ENCODE data around the gene WBP1.
"Not testable (repeated sequence)": the region's sequence is repeated elsewhere in the genome, so short reads cannot be mapped to it uniquely, and the experiment has no call there.

The WBP1 gene

DNA sequence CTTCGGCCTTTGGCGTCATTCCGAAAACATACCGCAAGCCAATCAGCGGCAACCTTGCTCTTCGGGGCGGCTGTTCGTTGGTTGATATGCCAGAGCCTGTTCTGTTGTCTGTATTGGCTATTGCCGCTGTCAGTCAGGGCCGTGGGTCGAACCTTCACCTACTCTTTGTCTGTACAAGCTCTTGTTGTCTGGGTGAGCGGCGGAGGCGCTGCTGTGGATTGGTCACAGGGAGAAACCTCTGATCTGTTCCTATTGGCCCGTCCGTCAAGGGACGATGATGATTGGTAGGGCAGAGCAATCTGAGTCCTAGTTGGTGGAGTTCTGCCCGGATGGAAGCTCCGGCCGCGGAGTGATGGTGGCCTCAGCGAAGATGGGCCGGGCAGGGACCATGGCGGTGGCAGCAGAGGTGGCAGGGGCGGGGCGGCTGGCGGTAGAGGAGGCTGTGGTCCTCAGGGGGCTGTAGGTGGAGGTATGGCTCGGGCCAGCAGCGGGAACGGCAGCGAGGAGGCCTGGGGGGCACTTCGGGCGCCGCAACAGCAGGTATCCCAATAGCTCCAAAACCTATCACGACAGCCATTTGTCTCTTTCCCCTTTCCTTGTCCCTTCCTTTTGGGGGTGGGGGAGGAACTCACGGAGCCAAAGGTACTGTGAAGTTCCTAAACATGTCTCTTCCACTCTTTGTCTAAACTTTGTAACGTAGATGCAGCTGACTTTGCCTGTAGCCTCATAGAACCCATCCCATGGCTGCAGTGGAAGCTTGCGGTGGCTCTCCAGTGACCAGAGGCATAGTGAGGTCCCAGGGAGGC, at the start of gene WBP1:
Gene WBP1 (plus strand): TSS at position 307 of the 806 bp plus-strand sequence. CDS start 165 bp downstream, at position 472.
- peak; percentile 98 for DNase-seq (ENCODE audit: low spot score)

DNA sequence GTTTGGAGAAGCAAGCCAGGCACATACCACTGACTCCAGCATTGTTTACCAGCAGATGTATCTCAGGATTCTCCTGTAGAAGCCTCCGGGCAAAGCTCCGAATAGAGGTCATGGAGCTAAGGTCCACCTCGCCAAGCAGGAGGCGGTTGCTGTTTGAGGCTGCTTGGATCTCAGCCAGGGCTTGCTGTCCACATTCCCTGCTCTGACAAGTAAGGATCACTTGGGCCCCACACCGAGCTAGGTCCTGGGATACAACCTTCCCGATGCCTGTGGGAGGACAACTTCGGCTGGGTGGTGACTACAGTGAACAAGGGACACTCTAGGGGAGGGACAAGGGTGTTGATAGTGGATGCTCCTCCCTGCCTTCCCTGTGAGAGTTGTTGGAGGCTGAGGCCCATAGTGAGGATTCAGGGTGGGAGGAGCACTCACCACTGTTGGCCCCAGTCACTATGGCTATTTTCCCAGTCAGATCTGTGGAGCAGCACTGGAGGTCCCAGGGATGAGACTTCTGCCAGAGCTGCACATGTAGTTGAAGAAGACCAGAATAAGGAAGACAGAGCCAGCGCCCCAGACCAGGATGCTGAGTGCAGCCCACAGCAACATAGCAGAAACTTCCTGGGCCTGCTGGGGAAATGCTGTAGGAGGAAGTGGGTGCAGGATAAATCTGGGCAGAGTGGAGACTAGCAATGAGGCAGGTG, 45.1 kb upstream of the WBP1 start:
- no peak for DNase-seq (ENCODE audit: low spot score)

DNA sequence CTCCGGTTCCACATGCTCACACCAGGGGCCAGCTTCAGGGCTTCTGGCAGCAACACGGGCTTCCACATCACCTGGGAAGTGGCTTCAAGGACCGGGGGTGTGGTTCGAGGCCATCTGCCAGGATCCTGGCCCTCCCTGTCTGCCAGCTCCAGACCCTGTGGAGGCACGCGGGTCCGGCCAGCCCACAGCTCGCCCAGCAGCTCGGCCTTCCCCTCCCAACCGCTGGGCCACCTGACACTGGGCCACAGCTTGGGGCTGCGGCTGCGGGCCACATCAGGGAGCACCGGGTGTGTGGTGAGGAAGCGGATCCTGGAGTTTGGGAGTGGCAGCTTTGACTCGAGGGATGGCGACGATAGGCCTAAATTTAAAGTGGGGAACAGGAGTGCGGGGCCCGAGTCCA, 43.8 kb upstream of the WBP1 start:
- DNase-seq (ENCODE audit: low spot score): no peak

DNA sequence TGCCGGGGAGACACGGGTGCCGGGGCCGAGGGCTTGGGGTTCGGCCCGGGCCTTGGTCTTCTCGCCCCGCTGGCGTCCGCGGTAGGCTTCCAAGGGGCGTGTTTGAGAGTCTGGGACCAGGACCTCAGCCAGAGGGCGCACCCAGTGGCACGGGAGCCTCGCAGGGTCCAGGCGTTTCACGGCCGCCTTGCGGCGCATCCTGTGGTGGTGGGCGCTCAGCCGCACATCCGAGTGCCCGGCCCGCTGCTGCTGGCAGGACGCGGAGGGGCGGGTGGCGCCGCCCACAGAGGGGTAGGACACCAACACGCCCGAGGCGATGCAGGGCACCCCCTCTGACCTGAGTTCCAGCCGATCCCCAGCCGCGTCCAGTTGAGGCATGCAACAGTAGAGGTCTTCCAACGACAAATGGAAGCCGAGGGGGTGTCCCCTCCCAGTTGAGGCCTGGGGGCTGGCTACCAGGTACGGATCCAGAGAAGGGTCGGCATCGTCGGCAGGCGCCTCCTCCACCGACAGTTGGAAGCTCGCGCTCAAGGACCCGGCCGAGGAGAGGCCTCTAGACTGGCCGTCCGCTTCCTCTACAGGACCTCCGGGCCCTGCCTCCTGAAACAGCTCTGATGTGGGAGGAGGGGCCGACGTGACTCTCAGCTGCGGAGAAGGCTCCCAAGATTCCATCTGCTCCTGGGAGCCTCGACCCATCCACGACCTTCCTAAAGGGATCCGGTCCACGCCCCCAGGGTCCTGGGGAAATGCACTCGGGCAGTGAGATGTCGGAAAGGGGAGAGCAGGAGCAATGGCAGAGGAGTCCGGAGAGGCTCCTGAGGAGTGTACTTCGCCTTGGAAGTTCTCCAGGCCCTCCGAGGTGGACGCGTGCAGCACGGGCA, 43.1 kb upstream of the WBP1 start:
- peak; percentile 59 for DNase-seq (ENCODE audit: low spot score)

DNA sequence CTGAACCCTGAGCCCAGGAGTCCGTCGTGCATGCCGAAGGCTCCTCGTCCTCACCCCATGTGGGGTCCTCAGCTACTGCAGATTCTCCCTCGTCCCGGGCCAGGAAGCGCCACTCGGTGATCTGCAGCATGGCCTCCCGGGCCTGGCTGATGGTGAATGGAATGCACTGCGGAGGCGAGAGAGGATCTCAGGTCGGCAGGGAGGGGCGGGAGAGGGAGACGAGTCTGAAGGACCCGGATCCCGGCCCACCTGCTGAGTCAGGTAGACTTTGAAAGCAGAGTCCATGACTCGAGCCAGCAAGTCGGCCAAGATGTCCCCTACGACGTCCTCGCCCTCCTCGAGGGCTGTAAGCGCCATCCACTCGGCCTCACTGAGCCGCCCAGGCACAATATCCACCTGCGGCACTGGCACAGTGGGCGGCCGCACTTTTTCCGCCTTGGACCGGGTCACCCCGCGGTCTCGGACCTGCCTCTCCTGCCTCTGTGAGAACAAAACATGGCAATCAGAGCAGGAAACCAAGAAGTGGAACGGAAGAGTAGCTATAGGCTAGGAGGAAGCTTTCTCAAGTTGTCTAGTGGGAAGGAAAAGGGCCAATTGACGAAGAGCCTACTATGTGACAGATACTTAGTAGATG, 42.4 kb upstream of the WBP1 start:
- no peak for DNase-seq (ENCODE audit: low spot score)

DNA sequence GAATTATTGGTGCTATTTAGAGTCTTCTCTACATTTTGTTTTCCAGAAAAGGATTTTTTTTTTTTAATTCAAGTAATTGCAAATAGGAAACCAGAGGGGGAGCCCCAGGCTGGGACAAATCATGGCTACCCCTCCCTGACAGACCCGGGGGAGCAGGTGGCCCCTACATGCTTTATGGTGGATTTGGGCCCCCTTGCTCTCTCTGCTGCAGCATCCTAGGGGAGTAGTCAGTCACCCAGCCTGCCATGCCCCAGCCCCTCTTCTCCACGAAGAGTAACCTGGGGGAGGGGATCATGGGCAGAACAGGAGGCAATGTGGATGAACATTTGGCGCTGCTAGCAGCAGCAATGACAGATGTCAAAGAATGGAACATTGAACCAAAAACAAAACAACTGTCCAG, 41.5 kb upstream of the WBP1 start:
- no peak for DNase-seq (ENCODE audit: low spot score)

DNA sequence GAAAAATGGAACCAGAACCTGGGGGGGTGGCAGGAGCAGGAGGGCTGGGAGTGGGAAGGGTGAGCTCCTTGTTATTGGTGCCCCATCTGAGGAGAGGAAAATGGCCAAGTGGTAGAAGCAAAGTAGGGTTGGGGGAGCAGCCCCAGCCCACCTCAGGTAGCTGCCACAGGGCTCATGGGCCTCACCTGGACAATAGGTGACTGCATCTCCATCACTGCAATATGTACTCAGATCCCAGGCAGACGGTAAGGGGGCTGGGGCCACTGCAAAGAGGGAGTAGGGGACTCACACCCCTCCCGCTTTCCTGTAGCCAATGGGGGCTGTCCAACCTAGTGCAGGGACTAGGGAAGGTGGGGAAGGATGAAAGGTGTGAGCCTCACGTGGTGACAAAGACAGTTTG, 41.0 kb upstream of the WBP1 start:
- DNase-seq (ENCODE audit: low spot score): no peak

DNA sequence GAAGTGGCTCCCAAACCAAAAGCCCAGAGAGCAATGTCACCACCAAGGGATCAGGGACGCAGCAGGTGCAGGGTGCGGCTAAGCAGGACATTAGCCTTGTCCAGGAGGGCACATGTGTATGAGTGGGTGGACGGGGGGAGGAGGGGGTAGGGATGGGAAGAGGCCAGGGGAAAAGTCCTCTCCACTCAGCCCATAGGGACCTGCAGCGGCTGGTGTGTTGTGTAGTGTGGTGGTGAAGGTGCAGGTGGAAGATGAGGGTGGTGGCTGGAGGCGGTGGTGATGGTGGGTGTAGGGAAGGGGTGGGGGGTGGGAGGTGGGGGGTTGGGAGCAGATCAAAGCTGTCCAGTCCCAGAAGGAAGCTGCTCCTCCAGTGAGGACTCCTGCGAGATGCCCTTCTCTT, 40.5 kb upstream of the WBP1 start:
- DNase-seq (ENCODE audit: low spot score): no peak

DNA sequence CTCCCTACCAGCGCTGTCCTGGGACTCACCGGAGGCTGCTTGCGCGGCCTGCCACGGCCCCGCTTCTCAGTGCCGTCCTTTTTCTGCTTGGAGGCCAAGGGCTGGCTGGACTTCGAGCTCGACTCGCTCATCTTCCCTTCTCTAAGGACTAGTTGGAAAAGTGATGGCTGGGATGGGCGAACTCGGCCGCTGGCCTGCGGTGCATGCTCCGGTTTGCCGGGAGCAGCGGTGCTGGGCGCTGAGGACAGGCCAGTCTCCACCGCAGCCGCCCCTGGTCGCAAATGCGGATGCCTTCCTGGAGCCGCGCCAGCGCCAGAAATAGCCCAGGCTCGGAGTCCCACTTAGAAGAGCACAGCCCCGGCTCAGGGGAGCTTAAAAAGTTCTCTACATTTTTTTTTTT, 39.9 kb upstream of the WBP1 start:
- DNase-seq (ENCODE audit: low spot score): no peak

DNA sequence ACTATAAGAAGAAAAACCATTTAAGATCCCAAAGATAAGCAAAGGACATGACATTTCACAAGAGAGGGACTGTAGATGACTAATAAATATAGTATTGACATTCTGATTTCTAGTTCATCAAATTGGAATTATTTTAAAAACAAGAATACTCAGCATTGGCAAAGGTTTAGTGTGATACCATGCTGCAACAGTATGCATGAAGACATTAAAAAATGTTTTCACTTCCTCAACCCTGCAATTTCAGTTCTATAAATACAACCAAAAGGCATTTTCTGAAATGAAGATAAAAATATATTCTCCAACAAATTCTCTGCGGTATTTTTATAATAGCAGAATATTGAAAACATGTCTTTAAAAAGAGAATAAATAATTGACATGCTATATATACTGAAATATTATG, 38.9 kb upstream of the WBP1 start:
- no peak for DNase-seq (ENCODE audit: low spot score)

DNA sequence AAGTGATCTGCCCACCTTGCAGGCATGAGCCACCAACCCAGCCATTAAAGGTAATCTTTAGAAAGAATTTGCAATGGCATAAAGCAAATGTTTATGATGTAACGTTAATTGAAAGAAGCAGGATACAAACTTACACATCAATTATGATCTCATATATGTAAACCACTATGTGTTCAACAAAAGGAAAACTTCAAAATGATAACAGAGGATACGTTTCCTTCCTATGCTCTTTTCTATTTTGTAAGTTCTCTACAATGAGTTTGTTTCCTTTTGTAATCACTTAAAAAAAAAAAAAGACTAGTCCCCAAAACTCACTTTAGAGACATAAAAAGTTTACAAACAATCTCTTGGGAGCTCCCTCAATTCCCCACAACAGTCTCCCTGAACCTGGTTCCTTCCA, 38.2 kb upstream of the WBP1 start:
- no peak for DNase-seq (ENCODE audit: low spot score)

DNA sequence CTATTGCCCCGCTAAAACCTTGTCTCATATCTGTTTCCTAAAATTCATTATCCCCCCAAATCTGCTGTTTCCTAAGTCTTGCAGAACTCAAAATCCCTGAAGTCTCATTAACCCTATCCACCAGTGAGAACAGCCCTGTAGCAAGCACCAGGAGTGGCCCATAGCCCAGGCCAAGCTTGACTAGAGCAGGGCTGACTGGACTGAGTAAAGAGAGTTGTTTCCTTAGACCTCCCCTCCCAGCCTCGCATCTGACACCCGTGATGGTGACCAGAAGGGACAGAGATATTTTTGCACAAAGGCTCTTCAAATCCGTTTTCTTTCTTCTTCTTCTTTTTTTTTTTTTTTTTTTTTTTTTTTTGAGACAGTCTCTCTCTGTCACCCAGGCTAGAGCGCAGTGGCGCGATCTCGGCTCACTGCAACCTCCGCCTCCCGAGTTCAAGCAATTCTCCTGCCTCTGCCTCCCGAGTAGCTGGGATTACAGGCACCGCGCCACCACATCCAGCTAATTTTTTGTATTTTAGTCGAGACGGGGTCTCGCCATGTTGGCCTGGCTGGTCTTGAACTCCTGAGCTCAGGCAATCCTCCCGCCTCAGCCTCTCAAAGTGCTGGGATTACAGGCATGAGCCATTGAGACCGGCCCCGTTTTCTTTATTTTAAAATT, 37.7 kb upstream of the WBP1 start:
- DNase-seq (ENCODE audit: low spot score): not testable (repeated sequence)

DNA sequence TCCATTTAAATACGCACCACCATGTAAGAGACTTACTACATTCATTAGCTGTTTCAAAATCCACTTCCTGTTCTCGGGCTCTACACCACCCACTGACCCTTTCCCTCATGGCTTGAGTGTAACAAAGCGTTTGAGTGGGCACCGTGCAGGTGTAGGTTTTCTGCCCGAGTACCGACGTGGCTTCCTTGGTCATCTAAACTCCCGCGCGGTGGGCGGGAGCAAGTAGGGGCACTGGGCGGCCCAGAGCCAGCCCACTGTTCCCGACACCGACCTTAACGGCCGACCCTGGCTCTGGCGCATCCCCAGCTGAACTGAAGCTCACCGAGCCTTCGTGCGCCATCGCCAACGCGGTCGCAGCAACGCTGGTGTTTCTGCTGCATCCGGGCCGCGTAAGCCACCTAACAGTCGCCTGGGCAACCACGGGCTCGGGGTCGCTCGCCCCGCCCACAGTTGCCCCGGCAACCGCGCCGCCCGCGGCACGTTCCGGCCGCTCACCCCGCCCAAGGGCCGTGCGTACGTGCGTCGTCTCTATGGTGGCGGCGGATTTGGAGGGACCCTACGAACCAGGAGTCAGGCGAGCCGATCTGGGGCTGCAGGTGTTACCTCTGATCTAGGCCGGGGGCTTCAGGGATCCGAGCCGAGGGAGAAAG, 36.9 kb upstream of the WBP1 start, which contains the start of the genes C2orf81 and WDR54:
Gene C2orf81 (minus strand): TSS at position 399 of the 650 bp plus-strand sequence. CDS start 59 bp downstream, at position 340.
Gene WDR54 (plus strand): TSS at position 510 of the 650 bp plus-strand sequence. CDS start 424 bp downstream, outside the sequence.
- DNase-seq (ENCODE audit: low spot score): peak; percentile 95

DNA sequence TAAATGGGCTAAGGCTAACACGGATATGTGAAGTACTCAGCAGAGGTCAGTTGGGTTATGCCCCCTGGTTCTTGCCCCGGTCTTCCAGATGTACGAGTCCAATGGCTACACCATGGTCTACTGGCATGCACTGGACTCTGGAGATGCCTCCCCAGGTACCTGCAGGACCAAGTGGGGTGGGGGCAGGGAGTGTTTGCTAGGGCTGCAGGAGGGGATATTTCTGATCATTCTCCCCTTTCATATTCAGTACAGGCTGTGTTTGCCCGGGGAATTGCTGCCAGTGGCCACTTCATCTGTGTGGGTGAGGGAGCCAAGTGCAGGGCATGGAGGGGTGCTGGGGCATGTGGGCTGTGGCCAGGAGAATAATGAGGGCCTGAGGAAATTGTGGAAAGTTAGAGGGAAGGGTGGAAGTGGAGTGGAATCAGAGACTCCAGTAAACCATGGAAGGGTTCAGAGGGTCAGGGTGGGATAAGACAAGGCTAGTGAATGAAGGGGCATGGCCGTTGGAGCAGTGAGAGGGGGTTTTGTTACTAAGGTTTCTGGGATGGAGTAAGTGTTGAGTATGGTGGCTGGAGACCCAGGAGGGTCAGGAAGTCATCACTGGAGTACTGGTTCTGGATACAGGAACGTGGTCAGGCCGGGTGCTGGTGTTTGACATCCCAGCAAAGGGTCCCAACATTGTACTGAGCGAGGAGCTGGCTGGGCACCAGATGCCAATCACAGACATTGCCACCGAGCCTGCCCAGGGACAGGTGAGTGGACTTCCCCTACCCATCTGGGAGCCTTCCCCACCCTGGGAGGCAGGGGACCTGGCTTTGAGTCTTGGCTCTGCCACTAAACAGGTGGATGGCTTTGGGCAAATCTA, 34.8 kb upstream of the WBP1 start:
- DNase-seq (ENCODE audit: low spot score): no peak

DNA sequence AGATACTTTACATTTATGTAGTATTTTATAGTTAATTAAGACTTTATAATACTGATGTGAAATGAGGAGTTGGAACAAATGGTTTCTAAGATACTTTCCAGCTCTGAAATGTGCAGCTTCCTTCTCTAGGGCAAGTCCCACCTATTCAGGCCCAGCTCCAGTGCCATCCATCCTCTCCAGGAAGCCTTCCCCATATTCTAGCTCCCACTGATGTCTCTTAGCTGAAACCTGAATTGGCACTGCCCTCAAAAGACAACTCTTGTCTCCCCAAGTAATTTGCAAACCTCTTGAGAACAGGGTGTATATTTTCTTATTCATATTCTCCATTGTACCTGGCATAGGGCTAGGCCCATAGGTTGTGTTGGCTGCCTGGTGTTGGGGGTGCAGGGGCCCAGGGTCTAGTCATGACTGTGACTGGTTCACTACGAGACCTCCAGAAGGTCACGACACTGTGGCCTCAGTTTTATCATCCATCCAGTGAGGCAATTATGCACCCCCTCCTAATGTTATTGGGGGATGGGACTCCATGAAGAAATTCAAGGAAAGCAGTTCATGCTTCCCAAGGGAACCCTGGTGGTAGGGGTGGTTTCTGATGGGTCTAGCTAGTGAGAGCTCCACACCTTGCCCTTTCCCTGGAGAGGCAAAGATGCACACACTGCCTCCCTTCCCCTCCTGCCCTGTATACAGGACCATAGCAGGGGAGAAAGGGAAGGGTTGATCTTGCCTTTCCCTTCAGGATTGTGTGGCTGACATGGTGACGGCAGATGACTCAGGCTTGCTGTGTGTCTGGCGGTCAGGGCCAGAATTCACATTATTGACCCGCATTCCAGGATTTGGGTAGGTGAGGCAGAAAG, 33.9 kb upstream of the WBP1 start:
- DNase-seq (ENCODE audit: low spot score): no peak

DNA sequence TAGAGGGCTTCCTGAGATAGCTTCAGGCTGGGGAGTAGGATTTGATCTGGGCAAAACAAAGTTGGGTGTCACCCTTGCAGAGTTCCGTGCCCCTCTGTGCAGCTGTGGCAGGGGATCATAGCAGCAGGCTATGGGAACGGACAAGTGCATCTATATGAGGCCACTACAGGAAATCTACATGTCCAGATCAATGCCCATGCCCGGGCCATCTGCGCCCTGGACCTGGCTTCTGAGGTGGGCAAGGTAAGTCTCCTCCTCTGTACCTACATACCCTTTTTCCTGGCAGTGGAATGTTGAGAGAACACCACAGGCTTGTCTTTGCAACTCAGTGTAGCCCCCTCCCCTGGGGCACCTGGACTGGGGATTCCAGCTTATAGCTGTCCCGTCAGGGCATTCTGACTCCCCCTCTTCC, 33.2 kb upstream of the WBP1 start:
- no peak for DNase-seq (ENCODE audit: low spot score)

DNA sequence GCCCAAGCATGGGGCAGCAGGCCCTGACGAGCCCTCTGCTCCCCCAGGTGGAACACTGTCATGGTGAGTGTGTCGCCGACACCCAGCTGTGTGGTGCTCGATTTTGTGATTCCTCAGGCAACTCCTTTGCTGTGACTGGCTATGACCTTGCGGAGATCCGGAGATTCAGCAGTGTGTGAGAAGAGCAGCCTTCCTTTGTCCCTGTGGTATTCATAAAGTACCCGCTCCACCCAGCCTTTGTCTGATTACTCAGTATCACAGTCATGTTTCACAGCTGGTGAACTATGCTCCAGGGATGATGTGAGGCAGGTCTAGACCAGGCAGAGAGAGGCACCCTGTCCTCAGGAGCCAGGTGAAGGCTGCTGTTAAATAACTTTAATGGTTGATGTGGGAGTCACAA, 32.7 kb upstream of the WBP1 start:
- no peak for DNase-seq (ENCODE audit: low spot score)

DNA sequence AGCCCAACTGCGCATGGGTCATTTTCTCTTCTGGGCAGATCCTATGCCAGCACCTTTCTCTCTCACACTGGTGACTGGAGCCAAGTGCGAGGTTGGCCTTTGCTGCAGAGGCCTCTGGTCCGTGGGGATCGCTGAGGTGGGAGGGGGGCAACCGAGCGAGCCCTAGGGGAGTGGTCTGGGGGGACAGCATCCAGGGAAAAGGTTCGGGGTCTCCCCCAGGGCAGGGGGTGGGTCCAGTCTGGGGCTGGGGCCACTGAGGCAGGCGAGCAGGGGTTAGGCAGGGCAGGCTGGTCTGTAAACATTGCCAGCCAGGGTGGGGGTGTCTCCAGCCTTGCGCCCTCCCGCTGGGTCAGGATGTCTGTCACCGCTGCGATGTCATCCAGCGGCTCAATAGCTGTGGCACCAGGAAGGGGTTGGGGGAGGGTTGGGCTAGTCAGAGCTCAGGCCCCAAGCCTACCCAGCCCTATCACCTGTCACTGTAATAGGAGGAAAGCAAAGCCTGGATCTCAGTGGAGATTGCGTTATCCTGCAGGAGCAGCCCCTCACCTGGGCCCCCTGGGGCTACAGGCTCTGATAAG, 32.0 kb upstream of the WBP1 start:
- DNase-seq (ENCODE audit: low spot score): no peak

Measured in germinal center (tissue), 1 donor.